Activated CD4-positive, alpha-beta T cell treated with anti-CD3 and anti-CD28 coated beads, Interleukin-10, Interleukin-2, amounts not matched to agents 100 ng/mL and 50 ng/mL, durations not matched to agents 16 hours and 8 hours (primary cell): ENCODE data around the gene IL1R2.
"Not testable (repeated sequence)": the region's sequence is repeated elsewhere in the genome, so short reads cannot be mapped to it uniquely, and the experiment has no call there.

Experiments used
- DNase-seq: peaks from one replicate; pipeline ENCODE4 v3.0.0-alpha.2; 2020

The IL1R2 gene

DNA sequence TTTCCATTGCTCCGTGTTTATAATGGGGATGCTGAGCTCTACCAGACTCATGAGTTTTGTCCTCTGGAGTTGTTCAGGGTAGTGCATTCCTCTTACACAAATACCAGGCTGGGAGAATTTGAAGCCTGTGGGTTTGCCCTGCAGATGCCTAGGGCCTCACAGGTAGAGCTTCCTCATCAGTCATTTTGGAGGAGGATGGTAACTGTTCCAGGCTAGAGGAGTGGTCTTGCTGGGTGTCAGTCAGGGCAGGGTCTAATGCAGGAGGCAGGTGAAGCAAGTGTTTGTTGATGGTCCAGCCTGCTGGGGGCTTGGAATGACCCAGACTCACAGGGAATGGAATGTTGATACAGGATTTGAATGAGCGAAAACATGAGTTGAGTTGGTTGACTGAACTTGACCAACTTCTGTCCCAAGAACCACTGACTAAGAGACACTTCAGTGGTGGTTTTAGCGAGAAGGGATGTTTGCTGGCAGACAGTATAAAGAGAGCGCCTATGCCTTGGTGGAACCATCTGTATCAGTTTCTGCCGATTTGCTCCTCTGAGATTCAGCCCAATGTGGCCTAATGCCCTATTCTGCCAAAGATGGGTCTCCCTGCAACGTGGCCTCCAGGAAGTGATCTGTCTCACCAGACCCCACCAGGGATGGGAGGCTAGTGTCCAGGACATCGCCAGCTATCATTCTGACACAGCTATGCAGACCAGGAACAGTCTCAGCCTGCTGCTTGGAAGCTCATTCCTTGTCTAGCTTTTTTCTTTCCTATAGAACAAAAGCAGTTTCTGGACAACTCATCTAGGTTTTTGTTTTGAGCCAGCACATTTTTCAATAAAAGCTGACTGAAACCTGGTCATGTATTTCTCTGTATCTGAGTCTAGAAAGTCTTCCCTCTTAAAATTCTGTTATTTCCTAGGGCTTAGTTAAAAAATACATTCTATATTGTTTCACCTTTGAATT lies 9.3 kb downstream of the IL1R2 start:
- DNase-seq = peak; percentile 86

DNA sequence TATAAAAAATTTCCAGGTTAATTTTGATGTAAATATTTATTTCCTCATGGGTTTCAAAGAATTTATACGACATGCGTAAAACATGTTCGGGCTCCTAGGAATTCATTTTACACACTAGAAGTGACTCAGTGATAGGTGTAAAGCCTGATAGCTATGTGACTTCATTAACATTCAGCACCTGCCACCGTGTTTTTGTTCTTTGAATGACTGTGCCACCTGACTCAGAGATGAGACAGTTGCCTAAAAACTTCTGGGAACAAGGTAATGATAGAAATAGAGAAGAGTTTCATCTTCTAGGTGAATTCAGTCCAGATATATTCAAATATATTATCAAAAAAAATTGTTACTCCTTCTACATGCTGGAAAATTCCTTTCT lies 10.0 kb downstream of the IL1R2 start:
- DNase-seq = peak; percentile 89

DNA sequence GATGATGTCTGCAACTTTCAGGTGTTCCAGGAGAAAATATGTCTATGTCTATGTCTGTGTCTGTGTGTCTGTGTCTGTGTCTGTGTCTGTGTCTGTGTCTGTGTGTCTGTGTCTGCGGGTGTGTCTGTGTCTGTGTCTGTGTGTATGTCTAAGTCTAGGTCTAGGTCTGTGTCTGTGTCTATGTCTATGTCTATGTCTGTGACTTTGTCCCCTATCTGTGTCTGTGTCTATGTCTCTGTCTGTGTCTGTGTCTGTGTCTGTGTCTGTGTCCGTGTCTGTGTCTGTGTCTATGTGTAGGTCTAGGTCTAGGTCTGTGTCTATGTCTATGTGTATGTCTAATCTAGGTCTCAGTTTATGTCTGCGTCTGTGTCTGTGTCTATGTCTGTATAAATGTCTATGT lies 10.5 kb downstream of the IL1R2 start:
- DNase-seq = no peak

DNA sequence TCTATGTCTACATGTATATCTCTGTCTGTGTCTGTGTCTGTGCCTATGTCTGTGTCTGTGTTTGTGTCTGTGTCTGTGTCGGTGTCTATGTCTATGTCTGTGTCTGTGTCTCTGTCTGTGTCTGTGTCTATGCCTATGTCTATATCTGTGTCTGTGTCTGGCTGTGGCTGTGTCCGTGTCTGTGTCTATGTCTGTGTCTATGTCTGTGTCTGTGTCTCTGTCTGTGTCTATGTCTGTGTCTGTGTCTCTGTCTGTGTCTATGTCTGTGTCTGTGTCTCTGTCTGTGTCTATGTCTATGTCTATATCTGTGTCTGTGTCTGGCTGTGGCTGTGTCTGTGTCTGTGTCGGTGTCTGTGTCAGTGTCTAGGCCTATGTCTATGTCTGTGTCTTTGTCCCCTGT lies 11.1 kb downstream of the IL1R2 start:
- DNase-seq = not testable (repeated sequence)

DNA sequence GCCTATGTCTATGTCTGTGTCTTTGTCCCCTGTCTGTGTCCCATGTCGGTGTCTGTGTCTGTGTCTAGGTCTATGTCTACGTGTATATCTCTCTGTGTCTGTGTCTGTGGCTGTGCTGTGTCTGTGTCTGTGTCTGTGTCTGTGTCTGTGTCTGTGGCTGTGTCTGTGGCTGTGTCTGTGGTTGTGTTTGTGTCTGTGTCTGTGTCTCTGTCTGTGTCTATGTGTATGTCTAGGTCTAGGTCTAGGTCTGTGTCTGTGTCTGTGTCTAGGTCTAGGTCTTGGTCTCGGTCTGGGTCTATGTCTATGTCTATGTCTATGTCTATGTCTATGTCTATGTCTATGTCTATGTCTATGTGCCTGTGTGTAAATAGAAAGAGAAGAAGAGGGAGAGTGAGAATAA lies 11.9 kb downstream of the IL1R2 start:
- no peak for DNase-seq

DNA sequence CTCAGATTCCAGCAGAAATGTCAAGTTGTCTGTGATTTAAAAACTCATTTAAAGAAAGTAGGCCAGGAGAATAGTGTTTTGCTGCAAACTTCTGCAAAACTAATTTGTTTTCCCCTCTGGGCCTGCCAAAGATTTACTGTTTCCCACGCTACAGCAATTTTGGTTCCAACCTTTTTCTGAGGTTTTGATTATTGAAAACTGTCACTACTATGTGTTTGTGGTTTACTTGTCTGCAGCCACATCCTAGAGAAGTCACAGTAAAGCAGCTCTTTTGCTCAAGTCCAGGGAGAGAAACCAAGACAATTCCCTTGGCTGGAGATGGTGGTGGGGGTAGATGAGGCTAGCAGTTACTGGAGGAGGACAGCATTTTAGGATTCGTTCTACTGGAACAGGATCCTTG lies 12.8 kb downstream of the IL1R2 start:
- DNase-seq = peak; percentile 75

DNA sequence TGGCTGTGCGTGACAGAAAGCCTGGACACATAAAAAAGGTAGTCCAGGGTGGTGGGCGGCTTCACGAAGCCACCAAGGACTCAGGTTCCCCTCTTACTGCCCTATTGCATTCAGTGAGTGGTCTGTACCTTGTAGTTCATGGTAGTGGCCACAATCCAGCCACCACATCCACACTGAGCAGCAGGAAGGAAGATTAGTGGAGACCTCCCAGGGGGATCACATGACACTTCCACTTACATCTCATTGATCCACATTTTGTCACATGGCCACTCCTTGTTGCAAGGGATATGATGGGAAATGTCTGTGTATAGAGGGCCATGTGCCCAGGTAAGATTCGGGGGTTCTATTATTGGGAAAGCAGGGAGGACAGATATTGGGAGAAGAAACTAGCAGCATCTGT lies 13.7 kb downstream of the IL1R2 start:
- DNase-seq = no peak

- peak; percentile 66 for DNase-seq
Observed at GRCh38 chr2:102005989-102006885, 14.5 kb downstream of the IL1R2 start.

- DNase-seq = no peak
Observed at GRCh38 chr2:102006886-102007278, 15.1 kb downstream of the IL1R2 start.

- DNase-seq = no peak
Observed at GRCh38 chr2:102008490-102008889, 16.7 kb downstream of the IL1R2 start.

GRCh38 chr2:102009557-102009956 lies 17.8 kb downstream of the IL1R2 start:
- no peak for DNase-seq

DNA sequence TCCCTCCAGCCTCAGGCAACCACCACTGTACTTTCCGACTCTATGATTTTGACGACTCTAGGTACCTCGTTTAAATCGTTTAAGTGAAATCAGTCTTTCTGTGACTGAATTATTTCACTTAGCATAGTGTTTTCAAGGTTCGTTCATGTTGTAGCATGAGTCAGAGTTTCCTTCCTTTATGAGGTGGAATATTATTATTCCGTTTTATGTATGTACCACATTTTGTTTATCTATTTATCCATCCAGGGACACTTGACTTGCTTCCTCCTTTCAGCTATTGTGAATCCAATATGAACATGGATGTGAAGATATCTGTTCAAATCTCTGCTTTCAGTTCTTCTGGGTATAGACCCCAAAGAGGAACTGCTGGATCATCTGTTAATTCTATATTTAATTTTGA lies 19.1 kb downstream of the IL1R2 start:
- peak; percentile 56 for DNase-seq

- DNase-seq = no peak
Observed at GRCh38 chr2:102012061-102012614, 20.4 kb downstream of the IL1R2 start.

- DNase-seq = peak; percentile 39
Observed at GRCh38 chr2:102013206-102014040, 21.7 kb downstream of the IL1R2 start.

DNA sequence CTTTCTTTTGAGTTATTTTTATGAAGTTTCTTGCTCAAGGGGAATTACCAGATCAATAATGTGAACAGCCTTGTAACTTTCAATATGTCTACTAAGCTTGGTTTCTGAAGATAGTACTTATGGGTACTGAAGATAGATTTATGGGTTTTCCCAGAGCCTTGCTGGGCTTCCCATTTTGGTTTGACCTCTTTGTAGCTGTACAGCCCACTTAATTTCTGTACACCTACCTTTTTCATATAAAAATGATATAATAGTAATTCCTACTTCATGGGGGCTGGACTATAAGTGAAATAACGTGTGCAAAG lies 22.2 kb downstream of the IL1R2 start:
- DNase-seq = no peak

GRCh38 chr2:102015399-102015798 lies 23.6 kb downstream of the IL1R2 start:
- no peak for DNase-seq

DNA sequence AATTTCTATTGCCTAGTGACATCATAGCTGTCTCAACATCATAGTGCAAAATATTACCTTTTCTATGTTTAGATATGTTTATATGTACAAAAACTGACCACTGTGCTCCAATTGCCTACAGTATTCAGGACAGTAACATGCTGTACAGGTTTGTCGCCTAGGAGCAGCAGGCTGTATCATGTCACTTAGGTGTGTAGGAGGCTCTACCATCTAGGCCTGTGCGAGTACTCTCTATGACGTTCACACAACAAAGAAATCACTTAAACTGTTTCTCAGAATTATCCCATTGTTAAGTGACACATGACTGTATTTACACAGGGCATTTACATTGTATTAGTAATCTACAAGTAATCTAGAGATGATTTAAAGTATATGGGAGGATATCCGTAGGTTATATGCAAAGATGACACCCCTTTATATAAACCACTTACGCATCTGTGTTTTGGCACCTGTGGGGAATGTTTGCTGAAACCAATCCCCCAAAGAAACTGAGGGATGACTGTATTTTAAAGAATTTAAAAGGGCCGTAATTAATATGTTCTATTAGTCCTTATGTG lies 24.7 kb downstream of the IL1R2 start:
- DNase-seq = no peak

GRCh38 chr2:102018823-102019445 lies 27.2 kb downstream of the IL1R2 start:
- no peak for DNase-seq

DNA sequence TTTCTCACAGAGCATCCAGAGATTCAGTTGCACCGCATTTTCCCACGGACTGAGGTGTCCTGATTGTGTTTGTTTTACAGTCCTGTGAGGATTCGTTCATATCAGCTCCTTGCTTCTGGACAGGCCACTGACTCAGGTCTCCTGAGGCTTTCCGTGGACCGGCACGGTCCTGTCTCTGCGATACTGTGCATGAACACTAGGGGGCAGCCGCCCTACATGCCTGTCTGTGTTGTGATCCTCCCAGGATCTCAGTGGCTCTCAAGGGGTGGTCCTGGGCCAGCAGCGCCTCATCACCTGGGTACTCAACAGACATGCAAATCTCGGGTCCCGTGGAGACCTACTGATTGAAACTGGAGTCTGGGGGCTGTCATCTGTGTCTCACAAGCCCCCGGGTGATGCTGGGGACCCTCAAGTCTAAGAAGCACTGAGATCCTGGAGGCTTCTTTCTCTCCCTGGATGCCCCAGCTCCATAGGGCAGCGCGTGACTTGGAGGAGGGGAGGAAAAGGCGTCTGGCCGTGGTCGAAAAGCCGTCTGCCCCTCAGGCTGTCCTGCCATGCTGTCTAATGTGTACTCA lies 28.9 kb downstream of the IL1R2 start:
- peak; percentile 89 for DNase-seq

DNA sequence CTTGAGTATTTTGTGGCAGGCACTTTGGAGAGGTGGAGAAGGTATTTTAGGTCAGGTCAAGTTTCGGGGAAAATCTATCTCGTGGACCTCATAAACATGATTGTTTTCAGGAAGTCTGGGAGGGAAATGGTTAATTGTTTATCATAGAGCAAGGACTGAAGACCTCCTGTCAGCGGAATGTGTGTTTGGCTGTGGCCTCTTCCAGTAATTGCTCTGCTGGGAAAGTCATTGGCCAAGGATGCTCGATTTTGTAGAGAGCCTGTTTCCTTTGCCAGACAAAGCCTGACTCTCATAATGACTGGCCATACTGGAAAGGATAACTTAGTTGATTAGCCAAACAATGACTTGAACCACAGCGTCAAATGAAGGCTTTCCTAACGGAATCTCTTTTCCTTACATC lies 30.0 kb downstream of the IL1R2 start:
- no peak for DNase-seq

DNA sequence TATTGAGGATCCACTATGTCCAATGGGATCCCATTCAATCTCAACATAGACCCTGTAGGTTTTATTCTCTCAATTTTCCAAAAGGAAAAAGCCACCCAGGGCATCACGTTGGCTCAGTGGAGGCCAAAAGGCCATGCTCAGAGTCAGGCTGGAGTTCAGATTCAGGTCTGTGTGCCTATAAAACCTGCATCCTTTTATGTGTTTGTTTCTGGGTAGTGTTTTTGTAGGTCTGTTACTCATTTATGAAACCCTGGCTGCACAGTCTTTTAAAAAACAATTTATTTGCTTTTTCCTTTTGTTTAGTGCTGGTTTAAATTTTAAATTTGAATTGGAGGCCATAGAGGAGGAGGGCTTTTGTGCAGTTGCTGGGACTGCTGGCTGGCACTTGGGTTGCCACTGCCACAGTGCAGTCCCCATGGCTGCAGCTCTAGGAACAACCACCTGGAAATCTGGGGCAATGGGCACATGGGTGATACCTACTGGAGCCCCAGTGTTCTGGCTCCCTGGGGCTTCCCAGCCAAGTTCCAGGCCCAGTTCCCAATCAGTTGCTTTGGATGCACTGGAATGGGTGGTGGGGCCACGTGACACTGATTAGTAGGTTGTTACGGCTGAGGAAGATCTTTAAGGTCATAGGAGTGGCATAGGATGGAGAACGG lies 31.3 kb downstream of the IL1R2 start:
- no peak for DNase-seq
